Esophagus (tissue), 2 donors: ENCODE measurements around the gene CHN2. TPM values are rescaled to one million over a fixed set of nuclear protein-coding genes. Genes with fewer than 3 reads are reported as not detected.
"Not testable (repeated sequence)": the region's sequence is repeated elsewhere in the genome, so short reads cannot be mapped to it uniquely, and the experiment has no call there.

Experiments used
- H3K27ac ChIP-seq, 2 donors: one replicate each; pipeline ENCODE4 v1.5.1; 2013; ENCODE audit warnings: low read depth in 2 of 2, mild to moderate bottlenecking in 2 of 2, inconsistent platforms in 1 of 2, low read length in 1 of 2, moderate library complexity in 1 of 2
- H3K27me3 ChIP-seq, 2 donors: one replicate each; pipeline ENCODE4 v1.6.1; 2013; ENCODE audit warnings: low read length in 2 of 2, control low read depth in 1 of 2, mild to moderate bottlenecking in 1 of 2; ENCODE audit not compliant: insufficient read depth in 2 of 2, control insufficient read depth in 1 of 2
- H3K36me3 ChIP-seq, 2 donors: one replicate each; pipeline ENCODE4 v1.6.1; 2013; ENCODE audit warnings: low read length in 1 of 2; ENCODE audit not compliant: control insufficient read depth in 2 of 2, insufficient read depth in 2 of 2
- H3K4me1 ChIP-seq, 2 donors: one replicate each; pipeline ENCODE4 v1.6.1; 2013; ENCODE audit warnings: low read length in 1 of 2; ENCODE audit not compliant: control insufficient read depth in 2 of 2, insufficient read depth in 2 of 2
- H3K4me3 ChIP-seq, 2 donors: one replicate each; pipeline ENCODE4 v1.5.1; 2013; ENCODE audit warnings: low read length in 2 of 2, mild to moderate bottlenecking in 2 of 2, low read depth in 1 of 2, moderate library complexity in 1 of 2
- H3K9me3 ChIP-seq, 2 donors: one replicate each; pipeline ENCODE4 v1.6.1; 2013; ENCODE audit warnings: mild to moderate bottlenecking in 2 of 2, low read depth in 1 of 2, low read length in 1 of 2, moderate library complexity in 1 of 2; ENCODE audit not compliant: control insufficient read depth in 2 of 2, insufficient read depth in 1 of 2
- WGBS, 2 donors: extraction: QIAGEN DNeasy Blood & Tissue Kit; methylation state at CpG; one replicate each; pipeline ENCODE4 v1.1.7; 2013; 5-methylcytosine and 5-hydroxymethylcytosine counted together
- polyA plus RNA-seq, 2 donors: library from polyadenylated mRNA; stranded (reverse); fragments of 200-250 nt; gene quantifications; one replicate each; pipeline ENCODE4 v1.2.3, GENCODE V29; 2013
- donor health status: healthy with polysubstance abuse.
- donor health status: Bipolar disorder and iron deficiency.

Gene CHN2
- polyA plus RNA-seq, 2 donors = 0.92 to 1.5 TPM

GRCh38 chr7:29527505-29528108 lies 333.0 kb downstream of the CHN2 start:
- Histone ChIP-seq H3K36me3 (no peaks in the 10 kb centered on the region), H3K9me3 (peaks cover 0 to 3% of the 10 kb centered on the region in 2 donors), H3K4me3 (no peak overlapping the region), H3K4me1 (no peaks in the 10 kb centered on the region), H3K27me3 (no peaks in the 10 kb centered on the region), H3K27ac (no peak overlapping the region)
- WGBS, 2 donors = 81 to 87% methylated on average over 4 of the region's 4 CpGs

- not testable (repeated sequence) for H3K9me3 ChIP-seq, H3K36me3 ChIP-seq, H3K27ac ChIP-seq, H3K4me3 ChIP-seq, H3K27me3 ChIP-seq, H3K4me1 ChIP-seq
- WGBS, 2 donors = 66 to 69% methylated on average over 7 of the region's 7 CpGs
Observed at GRCh38 chr7:29528526-29528925, 334.0 kb downstream of the CHN2 start.

Other genes with a start within 250 kb of the CHN2 start
- gene TRIL, start 236.4 kb upstream of the CHN2 start, polyA plus RNA-seq = 1 to 10 TPM in 1 of 2 donors, under 1 TPM in 1; 0.55 to 1.2 TPM
- 1 to 10 TPM; 4.6 to 9.5 TPM for gene CPVL, start 48.2 kb upstream of the CHN2 start, polyA plus RNA-seq